ENCODE measurements around the gene TRABD2B. TPM values are rescaled to one million over a fixed set of nuclear protein-coding genes. Genes with fewer than 3 reads are reported as not detected.

TRABD2B gene
- total and polyA plus RNA-seq, 2 of the 4 experiments (the other 2 are of a cell fraction): not detected

DNA sequence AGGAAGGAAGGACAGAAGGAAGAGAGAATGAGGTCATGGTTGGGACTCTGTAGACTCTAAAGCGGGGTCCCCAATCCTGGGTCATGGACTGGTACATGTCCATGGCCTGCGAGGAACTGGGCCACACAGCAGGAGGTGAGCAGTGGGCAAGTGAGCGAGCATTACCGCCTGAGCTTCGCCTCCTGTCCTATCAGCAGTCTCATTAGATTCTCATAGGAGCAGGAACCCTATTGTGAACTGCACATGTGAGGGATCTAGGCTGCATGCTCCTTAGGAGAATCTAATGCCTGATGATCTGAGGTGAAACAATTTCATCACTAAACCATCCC lies 128.9 kb downstream of the TRABD2B start:
- ATAC-seq (ENCODE audit: low read depth) (no peak), DNase-seq (no peak)
- CTCF ChIA-PET: no interaction called here
- no peak overlapping the region for H2BK15ac ChIP-seq (ENCODE audit: low read depth, low read length)
- H3K4me1 ChIP-seq (ENCODE audit: control insufficient read depth, insufficient read depth, low read length): no peaks in the 10 kb centered on the region
- no peak overlapping the region for H3K56ac ChIP-seq (ENCODE audit: extremely low read depth, insufficient read depth, low read length)
- no peak overlapping the region for H2AK5ac ChIP-seq (ENCODE audit: low read depth, low read length)
- no peak overlapping the region for H3K4ac ChIP-seq (ENCODE audit: low read depth, low read length)
- no peak overlapping the region for H3K4me3 ChIP-seq (ENCODE audit: insufficient read depth, low read depth, low read length)
- intact Hi-C loops (cut with micrococcal nuclease) (no loop called here), in situ Hi-C loops (cut with MboI; ENCODE audit: low sequenced_read_pairs) (no loop called here), dilution Hi-C loops (cut with HindIII; ENCODE audit: low sequenced_read_pairs, unreplicated experiment) (no loop called here)
- no peaks in the 10 kb centered on the region for H4K20me1 ChIP-seq (ENCODE audit: insufficient read depth, low read length)
- POLR2A ChIA-PET (ENCODE audit: unreplicated experiment): no interaction called here
- H2BK5ac ChIP-seq (ENCODE audit: low read depth, low read length, poor library complexity, severe bottlenecking): no peak overlapping the region
- no peaks in the 10 kb centered on the region for H3K36me3 ChIP-seq (ENCODE audit: control insufficient read depth, insufficient read depth, low read length)
- no peak overlapping the region for H4K5ac ChIP-seq (ENCODE audit: low read depth, low read length)
- H2AFZ ChIP-seq (replicated peaks; ENCODE audit: low read length, poor library complexity): no peak overlapping the region
- no TSS peak for BruUV-seq (replicated peaks)
- H3K79me1 ChIP-seq (ENCODE audit: low read depth in 1 of 2, low read length in 2 of 2): no peaks in the 10 kb centered on the region
- H4K91ac ChIP-seq (ENCODE audit: insufficient read depth, low read depth, low read length): no peak overlapping the region
- H4K8ac ChIP-seq (ENCODE audit: low read depth in 2 of 2, low read length in 2 of 2): no peak overlapping the region
- H3K14ac ChIP-seq (replicated peaks; ENCODE audit: low read depth, low read length): no peak overlapping the region
- H2AK9ac ChIP-seq (replicated peaks; ENCODE audit: low read depth, low read length, poor library complexity): no peak overlapping the region
- no peaks in the 10 kb centered on the region for H3K9me3 ChIP-seq (ENCODE audit: control insufficient read depth, insufficient read depth, low read length)
- H3K4me2 ChIP-seq (ENCODE audit: low read depth, low read length): no peak overlapping the region
- H3K23ac ChIP-seq (ENCODE audit: low read depth, low read length): no peak overlapping the region
- WGBS, 2 experiments (ENCODE audit: extremely low coverage in 2 of 2, insufficient read length in 1 of 2): no CpG with 5 or more reads among the region's 5 CpGs
- H3K9me1 ChIP-seq (ENCODE audit: insufficient read depth, low read length): no peaks in the 10 kb centered on the region
- H2BK20ac ChIP-seq (ENCODE audit: low read depth, low read length): no peak overlapping the region
- no peak overlapping the region for H3K18ac ChIP-seq (ENCODE audit: low read depth, low read length)
- H3K27me3 ChIP-seq (ENCODE audit: control insufficient read depth, insufficient read depth, low read length): no peaks in the 10 kb centered on the region
- no peak overlapping the region for H3K27ac ChIP-seq (ENCODE audit: insufficient read depth, low read length)
- H3K9ac ChIP-seq (ENCODE audit: low read depth, low read length): no peak overlapping the region
- no peak for TF ChIP-seq MXI1 (IDR thresholded peaks at IDR 0.05; ENCODE audit: borderline replicate concordance, low read depth, low read length)
- TF ChIP-seq FOS (IDR thresholded peaks at IDR 0.05; ENCODE audit: low read depth, low read length): no peak
- TF ChIP-seq SMC3 (IDR thresholded peaks at IDR 0.05; ENCODE audit: low read depth, low read length): no peak
- no peak for TF ChIP-seq MAZ (IDR thresholded peaks at IDR 0.05; ENCODE audit: borderline replicate concordance, low read depth, low read length)
- no peak for TF ChIP-seq ELK1 (IDR thresholded peaks at IDR 0.05; ENCODE audit: borderline replicate concordance, low read depth, low read length)
- no peak for TF ChIP-seq POLR2A (IDR thresholded peaks at IDR 0.05; ENCODE audit: low read depth, low read length)
- no peak for TF ChIP-seq RAD21 (IDR thresholded peaks at IDR 0.05; ENCODE audit: low read length)
- no peak for TF ChIP-seq RCOR1 (IDR thresholded peaks at IDR 0.05; ENCODE audit: insufficient replicate concordance, low read length)
- TF ChIP-seq BHLHE40 (IDR thresholded peaks at IDR 0.05; ENCODE audit: low read depth, low read length): no peak
- TF ChIP-seq RFX5 (IDR thresholded peaks at IDR 0.05; ENCODE audit: low read depth, low read length): no peak
- TF ChIP-seq NFE2L2 (IDR thresholded peaks at IDR 0.05; ENCODE audit: low read depth, low read length): no peak
- no peak overlapping the region for H2BK120ac ChIP-seq (ENCODE audit: low read depth, low read length)
